ENCODE results near the gene HAPLN1.
"Not testable (repeated sequence)": the region's sequence is repeated elsewhere in the genome, so short reads cannot be mapped to it uniquely, and the experiment has no call there.

The HAPLN1 gene

DNA sequence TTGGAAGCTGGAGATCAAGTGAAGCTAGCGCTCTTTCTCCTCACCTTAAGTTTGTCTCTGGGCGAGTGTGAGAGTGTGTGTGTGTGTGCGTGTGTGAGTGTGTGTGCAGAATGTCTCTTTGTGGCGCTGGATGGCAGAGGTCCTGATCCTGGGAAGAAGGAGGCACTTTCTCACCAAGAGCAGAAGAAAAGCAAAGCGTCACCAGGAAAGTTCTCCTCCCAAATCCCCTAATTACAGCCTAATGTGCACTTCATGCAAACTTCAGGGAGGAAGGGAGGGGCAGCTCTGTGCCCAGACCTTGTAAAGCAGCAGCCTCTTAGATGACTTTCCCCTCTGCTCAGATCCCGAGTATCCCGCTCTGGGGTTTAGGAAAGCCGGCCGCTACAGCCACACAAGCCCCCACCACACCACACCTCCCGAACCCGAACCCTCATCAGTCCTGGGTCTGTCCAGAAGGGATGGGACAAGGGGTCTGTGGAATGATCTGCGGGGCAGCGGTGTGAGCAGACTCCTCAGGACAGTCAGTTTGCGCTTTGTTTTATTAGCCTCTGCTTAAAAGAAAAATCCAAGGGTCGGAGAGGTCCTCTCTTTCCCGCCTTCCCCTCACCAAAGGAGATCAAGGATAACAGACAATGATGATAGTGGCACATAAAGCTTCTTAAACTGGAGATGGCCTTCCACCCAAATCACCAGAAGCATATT lies at the start of gene HAPLN1:
TSS of gene HAPLN1 (minus strand) at position 20 of the 702 bp plus-strand sequence. CDS start 47,332 bp downstream, outside the sequence.
- DNase-seq, result no peak

DNA sequence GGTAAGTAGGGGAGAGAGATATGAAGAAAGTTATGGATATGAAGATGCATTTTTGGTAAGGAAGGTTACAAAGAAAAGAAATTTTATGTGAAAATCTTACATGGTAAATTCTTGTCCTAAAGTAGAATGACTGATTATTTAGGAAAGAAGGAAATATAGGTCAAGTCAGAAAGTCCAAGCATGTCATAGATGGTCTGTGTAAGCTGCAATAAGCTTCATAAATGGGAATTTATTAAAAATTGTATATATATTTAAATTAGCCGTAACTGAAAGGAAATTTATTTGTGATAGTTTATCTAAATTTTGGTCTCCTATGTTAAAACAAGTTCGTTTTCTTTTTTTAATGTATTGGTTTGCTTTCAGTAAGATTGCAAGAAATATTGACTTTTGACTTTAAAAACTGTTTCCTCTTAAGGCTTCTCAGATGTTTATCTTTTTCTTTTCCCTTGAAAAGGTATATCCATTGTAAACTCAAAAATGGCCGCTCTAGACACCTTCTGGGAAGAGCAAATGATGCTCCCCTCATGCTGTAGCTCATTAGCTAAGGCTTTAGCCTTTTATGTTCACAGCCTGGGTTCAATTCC lies 46.8 kb upstream of the HAPLN1 start:
- no peak for DNase-seq

DNA sequence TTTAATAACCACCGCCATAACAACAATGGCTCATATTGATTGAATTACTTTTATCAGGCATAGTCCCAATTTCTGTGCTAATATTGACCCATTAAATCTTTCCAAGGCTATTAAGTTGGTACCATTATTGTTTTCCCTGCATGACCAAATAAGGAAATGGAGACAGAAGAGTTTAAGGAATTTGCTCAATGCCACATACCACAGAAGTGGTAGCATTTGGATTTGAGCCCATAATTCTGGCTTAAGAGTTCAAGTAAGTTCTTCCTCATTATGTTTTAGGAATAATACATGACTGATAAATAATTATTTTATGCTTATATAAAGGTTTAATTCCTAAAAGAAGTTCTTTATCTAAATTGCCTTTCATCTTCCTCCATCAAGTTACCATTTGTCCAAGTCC lies 43.4 kb upstream of the HAPLN1 start:
- no peak for DNase-seq

DNA sequence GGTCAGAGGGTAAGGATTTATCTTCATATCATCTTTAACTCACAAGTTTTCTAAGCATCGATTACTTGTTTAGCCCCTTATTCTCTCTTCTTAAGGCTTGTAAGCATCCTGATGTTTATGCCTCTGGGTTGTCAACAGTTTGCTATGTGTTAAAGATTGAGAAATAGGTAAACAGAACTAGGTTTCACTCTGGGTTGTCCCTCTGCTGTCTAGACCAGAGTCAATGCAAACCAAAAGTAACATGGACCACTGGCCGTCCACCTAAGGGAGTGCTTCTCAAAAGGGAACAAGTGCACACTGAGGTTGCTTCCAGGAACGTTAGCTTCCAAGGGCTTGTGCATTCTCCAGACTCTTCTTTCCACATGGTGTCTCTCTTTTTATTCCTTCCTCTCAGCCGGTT lies 39.9 kb upstream of the HAPLN1 start:
- no peak for DNase-seq

DNA sequence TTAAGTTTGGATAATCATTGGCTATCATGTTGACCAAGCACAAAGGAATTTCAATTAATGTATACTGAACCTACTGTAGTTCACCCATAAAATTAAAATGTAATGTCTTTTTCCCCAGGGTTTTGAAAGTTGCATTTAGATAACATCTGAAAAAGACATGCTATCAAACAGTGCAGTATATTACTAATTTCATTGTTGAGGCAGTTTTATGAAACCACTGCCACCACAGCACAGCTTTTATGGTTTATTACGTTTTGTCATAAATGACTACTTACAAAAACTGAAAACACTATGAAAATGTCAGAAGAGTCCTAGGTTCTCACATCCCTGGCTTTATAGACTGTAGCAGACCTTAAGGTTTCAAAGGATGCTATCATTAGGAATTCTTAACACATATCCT lies 32.0 kb upstream of the HAPLN1 start:
- DNase-seq, result no peak

DNA sequence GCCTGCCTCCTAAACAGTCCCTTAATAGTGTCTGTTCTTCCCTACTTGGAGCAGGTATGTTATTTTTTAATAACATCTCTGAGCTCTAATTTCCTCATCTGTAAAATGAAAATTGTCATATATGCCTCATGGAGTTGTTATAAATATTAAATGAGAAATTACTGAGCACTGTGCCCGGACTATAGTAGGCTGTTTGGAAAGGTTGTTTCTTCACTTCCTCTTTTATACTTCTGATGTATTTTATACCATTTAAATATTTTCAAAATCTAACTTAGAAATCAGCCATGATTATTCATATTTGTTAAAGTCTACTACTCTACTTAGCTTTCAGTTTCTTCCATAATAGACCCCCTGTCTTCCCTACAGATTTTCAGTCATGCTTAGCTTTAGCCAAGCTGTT lies 30.5 kb upstream of the HAPLN1 start:
- DNase-seq, result no peak

DNA sequence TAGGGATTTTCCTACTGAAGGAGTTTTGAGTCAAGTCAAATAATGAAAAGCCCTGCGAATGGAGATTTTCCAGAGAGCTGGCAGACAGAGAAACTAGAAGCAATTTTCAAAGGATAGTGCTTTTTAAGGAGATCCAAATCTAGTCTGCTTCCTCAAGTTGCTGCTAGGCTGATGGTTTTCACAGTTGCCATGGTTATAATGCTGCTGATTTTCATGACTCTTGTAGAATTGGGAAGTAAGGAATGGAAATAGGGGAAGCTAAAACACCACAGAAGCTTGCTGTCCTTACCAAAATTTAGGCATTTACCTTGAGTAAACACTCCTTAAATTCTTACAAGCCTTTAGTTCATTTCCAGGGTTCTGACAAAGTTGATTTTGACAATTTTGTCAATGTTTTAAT lies 30.1 kb upstream of the HAPLN1 start:
- no peak for DNase-seq

DNA sequence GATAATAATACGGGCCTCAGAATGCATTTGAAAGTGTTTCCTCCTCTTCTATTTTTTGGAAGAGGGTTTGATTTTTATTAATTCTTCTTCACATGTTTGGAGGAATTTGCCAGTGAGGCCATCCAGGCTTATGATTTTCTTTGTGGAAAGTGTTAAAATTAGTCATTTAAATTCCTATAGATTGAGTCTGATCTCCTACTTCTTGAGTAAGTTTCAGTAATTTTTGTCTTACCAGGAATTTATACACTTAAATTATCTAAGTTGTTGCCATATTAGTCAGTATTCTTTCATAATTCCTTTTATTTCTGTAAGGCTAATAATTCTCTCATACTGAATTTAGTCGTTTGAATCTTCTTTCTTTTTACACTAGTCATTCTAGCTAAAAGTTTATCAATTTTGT lies 25.2 kb upstream of the HAPLN1 start:
- DNase-seq, result no peak

DNA sequence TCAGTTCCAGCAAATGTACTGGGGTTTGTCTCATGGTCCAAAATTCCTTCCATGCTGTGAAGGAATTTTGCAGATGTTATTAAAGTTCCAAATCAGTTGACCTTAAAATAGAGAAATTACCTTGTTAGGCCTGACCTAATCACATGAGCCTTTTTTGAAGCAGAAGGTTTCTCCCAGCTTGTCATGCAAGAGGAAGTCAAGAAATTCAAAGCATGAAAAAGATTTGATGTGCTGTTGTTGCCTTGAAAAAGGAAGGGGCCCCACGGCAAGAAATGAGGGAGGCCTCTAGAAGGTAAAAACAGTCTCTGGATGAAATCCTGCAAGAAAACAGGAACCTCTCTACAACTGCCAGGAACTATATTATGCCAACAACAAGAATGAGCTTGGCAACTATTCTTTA lies 24.2 kb upstream of the HAPLN1 start:
- no peak for DNase-seq

DNA sequence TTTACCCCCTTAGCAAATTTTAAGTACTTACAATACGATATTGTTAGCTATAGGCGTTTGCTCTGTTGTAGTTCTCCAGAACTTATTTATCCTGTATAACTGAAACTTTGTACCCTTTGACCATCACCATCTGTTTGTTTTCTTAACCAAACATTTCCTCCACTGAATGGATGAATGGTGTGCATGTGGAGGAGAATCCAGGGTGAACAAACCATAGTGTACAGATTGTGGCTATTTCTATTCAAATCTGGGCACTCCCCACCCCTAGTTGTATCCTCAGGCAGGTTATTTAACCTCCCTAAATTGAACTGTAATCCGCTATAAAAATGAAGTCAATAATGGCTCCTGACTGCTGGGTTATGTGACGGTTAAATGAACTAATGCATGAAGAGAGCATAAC lies 21.4 kb upstream of the HAPLN1 start:
- no peak for DNase-seq

DNA sequence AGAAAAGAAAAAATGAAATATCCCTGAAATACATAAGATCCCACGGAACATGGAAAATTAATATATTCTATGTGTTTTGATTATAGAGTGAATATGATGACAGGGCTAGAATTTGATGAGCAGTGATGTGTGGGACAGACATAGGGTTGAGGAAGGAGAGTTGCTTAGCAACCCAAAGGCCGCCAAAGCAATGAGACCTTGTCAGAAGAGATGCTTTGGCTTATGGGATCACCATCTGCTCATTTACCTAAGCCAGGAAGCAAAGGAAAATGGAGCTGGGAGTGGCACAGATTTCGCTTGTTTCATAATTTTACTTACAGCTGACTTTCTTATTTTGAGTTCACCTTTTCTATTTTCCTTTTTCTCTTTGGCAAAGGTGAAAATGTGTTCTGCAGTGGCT lies 20.9 kb upstream of the HAPLN1 start:
- no peak for DNase-seq

DNA sequence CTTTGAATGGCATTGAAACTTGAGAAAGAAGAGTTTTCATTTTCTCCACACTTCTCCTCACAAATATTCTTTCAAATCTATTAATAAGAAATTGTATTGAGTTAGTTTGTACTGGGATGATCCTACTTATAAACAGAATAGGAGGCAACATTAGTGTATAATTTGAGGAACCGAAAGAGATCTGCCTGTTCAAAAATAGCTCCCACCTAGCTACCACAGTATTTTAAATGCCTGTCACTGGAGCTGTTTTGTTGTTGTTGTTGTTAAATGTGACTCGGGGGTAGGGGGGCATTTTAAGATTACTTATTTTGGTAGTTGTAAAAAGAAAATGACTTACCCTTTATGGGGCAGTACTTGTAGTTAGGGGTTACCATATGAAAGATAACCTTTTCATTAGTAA lies 20.1 kb upstream of the HAPLN1 start:
- no peak for DNase-seq

DNA sequence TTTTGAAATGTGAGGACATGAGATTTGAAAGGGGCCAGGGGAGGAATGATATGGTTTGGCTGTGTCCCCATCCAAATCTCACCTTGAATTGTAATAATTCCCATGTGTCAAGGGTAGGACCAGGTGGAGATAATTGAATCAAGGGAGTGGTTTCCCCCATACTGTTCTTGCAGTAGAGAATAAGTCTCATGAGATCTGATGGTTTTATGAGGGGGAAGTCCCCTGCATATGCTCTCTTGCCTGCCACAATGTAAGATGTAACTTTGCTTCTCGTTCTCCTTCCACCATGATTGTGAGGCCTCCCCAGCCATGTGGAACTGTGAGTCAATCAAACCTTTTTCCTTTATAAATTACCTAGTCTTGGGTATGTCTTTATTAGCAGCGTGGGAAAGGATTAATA lies 15.5 kb upstream of the HAPLN1 start:
- DNase-seq, result not testable (repeated sequence)

DNA sequence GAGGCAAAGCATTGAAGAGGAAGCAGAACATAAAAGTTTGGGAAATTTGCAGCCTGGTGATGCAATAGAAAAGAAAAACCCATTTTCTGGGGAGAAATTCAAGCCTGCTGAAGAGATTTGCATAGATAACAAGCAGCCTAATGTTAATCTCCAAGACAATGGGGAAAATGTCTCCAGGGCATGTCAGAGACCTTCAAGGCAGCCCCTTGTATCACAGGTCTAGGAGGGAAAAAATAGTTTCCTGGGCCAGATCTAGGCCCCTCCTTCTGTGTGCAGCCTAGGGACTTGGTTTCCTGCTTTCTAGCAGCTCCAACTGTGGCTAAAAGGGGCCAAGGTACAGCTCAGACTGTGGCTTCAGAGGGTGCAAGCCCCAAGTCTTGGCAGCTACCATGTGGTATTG lies 14.4 kb upstream of the HAPLN1 start:
- DNase-seq, result not testable (repeated sequence)

DNA sequence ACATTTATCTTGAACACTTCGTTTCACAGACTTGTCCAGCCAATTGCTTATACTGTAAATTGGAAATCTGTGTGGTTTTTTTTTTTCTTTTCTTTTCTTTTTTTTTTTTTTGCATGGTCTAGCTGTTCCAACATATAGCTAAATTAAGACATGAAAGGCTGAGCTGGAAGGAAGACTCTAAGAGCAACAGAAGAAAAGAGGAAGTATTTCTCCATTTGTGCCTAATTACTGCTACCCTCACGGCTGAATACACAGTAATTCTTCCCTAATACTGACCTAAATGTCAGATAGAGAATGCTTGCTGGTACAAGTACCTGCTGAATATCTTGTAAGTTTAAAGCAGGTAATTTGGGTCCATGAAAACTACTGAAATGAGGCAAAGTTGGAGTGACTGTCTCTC lies 11.0 kb upstream of the HAPLN1 start:
- no peak for DNase-seq

DNA sequence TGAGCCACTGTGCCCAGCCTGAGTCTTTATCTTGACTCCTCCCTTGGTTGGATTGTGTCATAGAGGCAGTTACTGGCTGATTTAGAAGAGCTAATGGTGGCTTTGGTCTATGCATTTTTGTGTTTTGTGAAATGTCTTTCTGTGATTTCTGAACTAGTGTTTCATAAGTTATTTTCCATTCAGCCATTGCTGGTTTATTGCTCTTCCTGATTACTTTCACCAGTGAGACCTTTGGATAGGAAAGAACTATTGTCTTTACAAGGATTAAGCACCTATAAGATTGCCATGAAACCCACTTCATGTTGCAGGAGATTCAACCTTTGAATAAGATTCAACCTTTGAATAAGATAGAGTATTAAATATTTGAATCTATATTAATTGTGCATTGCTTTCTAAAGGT lies 8.7 kb upstream of the HAPLN1 start:
- DNase-seq, result no peak

DNA sequence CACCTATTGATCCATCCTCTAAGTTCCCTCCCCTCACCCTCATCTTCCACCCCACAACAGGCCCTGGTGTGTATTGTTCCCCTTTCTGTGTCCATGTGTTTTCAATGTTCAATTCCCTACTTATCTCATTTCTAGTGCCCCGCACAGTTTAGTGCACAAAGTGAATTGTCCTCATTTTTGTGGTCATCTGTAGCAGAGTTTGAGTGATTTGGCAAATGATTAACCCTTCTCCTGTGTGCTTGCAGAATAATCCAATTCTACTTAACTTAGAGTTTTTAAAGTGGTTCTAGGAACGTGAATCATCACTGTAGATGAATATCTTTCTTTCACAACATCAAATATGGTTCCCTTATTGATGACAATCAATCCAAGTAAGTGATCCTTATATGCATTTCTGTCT lies 6.3 kb upstream of the HAPLN1 start:
- no peak for DNase-seq

DNA sequence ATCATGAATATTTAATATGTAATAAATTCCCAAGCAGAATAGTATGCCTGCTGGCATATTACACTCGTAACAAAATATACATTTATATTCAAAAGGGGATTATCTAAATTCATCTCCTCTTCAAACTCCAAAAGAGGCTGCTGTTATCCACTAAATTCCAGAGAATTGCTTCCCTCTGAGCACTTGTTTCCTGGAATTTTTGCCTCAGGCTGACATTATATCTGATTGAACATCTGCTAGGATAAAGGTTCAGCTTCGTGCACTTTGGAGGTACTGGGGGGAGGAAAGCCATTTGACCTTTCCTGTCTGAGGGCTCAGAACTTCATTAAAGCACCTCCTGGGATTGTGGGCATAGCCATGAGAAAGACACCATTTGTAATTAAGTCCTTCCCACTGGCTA lies 4.3 kb upstream of the HAPLN1 start:
- DNase-seq, result no peak

DNA sequence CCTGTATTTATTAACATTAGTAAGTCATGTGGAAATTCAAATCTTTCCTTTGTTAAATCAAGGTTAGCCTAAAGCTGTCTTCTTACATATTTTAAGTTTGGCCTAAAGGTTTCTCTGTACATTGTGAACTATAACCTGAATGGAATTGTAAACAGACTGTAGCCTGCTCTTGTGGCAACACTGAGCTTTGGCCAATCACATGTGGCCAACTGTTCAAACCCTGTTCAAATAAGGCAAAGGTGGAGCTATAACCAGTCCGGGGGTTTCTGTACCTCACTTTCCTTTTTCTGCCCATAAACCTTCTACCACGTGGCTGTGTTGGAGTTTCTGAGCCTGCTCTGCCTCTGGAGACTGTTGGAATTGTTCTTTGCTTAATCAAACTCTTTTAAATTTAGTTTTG lies 3.3 kb upstream of the HAPLN1 start:
- no peak for DNase-seq

DNA sequence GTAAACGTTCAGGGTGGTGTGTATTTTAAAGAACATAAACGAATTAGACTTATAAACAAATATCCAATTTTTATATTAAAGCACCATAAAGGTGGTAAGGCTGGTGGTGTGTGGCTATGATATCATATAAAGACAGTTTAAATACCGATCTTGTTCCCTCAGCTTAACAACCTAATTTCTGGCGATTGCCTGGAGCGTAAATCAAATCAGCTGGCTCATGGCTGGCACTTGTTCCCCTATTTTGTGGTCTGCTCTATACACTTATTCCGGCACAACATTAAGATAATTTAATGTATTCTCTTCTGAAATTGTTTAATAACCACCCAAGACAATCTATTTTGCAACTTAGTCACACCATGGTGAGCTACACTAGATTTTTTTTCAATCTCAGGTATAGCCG lies 2.4 kb upstream of the HAPLN1 start:
- DNase-seq, result no peak

DNA sequence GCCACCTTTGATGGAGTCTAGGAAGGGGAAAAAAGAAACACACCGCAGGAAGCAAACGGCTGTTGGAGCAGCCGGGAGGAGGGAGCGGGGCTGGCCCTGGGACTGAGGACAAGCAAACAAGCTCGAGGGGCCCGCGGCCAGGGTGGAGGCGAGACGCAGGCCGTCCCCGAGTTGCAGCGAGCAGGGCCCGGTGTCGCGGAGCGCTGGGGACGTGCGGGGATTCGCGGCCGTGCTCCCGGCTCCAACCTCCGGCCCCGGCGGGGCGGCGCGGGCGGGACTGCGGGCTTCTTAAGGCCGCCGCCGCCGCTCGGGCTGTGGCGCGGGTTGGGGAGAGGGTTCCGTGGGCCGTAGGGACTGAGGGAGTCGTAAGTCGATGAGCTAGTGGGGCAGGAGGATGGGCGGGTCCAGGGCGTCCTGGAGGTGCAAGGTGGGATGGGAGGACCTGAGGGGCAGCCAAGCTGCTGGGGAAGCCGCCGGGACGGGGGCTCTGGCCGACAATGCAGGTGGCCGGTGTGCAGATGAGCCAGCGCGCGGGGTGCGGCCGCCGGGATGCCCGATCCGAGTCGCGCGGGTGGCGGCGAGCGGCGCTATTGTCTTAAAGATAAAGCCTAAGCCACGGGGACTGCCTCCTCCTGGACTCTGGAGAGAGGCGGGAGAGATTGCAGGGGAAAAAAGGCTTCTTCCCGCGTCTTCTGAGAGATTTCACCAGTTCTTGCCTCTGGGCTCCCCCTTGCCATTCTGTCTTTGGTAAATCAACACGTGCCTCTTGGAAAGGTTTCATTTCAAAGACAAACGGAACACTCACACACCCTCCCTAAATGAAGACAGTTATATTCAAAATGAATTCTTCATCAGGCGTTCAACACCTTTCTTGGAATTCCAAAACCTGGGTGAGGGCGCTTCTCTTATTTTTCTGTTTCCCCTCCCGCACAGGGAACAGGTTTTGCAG lies 1.6 kb upstream of the HAPLN1 start:
- DNase-seq, result no peak

DNA sequence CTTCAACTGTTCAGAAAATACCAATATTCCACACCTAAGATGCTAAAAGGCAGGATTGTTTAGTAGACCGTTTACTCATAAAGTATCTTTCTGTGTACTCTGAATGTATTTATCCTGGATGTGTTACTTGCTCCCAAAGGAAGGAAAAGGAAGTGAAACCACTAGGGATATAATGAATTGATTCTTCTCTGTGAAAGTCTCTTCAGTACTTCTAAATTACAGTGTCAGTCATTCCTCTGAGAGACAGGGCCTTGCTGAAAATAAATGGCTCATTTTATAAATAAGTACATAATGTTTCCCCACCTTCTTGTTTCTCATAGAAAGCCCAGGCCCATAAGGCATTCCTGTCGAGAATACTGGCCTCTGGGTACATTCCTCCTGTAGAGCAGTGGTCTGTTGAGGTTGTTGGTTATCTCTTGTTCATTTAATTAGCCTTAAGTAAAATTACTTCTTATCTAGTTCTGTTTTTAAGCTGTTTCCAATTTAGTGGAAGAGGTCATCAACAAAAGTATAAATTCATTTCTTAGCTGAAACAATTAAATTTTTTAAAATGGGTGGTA lies 1.6 kb downstream of the HAPLN1 start:
- no peak for DNase-seq

DNA sequence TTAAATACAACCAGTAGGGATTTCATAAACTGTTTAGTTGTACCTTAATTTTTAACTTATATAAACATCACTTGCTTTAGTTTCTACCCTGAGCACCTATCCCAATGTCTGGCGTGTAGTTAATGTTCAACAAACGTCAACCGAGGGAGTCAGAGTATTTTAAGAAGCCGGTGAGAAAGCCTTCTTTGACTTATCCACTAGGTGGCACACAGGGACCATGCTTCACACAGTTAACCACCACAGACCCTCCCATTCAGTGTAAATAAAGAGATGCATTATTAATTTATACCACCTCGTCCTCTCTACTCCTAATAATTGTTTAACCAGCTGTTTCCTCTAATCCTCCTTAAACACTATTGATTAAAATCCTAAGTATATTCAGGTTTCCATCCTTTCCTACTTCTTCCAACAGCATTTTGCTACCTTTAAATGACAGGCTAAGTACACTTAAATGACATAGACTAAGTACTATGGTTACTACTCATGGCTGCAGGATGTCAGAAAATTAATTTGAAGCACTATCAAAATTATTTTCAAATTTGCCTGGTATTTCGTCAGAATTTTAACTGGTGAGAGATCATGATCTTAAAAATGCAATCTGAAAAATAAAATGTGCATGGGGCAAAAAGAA lies 2.3 kb downstream of the HAPLN1 start:
- peak; percentile 11 for DNase-seq

All from CD4-positive, alpha-beta T cell treated with Interleukin-17A for 4 hours (primary cell).